GM19452 (cell line): ENCODE results near the gene ENO3.

Experiments used
- ATAC-seq: cut with Tn5 transposase; IDR thresholded peaks from one replicate; pipeline ENCODE4 v1.9.1; 2021; ENCODE audit not compliant: unreplicated experiment

Gene ENO3

DNA sequence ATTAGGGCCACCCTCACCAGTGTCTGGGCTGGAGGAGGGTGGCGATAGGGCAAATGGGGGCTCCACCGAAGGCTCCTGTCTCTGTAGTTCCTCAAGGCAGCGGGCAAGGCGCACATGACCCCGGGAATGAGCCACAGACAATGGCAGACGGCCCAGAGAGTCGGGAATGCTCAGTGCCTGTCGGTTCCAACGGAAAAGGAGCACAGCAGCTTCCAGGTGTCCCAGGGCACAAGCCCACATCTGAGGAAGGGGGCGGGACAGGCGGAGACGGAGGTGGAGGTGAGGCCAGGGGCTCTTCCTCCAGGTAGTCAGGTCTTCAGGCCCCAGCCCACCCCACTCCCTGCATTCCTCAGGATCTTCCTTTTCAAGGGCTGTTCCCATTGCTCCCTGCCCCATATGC is 21.8 kb downstream of the ENO3 start:
- ATAC-seq: no peak

DNA sequence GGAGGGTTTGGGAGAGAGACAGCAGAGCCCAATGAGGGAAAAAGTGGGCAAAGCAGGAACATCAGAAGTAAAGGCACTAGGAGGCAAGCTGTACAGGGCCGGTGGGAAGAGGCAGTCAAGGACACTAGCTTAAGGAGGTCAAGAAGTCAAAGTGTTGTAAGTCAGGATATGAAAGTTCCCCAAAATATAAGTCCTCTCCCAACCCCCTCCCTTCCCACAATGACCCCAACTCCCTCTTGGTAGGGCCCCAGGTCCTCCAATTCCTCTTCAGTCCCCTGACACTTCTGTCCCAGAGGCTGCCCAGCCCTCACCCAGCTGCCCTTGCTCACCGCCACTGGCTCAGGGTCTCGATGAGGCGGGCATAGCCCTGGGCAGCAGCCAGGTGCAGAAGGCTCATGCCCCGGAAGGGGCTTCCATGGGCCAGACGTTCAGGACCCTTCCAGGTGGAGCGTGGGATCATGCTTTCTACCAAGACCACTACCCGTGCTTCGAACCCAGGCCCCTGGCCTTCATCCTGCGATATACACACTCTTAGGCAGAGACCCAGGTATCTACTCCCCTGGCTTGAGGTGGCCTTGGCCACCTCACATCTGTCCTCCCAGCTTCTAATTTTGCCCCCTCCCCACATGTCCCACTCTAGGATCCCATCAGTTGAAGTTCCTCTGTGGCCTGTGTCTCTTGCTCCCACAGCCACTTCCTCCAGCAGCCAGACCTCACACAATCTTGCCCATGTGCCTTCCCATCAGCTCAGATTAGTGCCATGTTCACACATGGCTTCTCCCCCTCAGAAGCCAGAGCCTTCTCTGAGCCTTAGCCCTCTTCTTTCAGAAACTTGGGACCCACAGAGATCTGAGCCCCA is 22.6 kb downstream of the ENO3 start:
- no peak for ATAC-seq

DNA sequence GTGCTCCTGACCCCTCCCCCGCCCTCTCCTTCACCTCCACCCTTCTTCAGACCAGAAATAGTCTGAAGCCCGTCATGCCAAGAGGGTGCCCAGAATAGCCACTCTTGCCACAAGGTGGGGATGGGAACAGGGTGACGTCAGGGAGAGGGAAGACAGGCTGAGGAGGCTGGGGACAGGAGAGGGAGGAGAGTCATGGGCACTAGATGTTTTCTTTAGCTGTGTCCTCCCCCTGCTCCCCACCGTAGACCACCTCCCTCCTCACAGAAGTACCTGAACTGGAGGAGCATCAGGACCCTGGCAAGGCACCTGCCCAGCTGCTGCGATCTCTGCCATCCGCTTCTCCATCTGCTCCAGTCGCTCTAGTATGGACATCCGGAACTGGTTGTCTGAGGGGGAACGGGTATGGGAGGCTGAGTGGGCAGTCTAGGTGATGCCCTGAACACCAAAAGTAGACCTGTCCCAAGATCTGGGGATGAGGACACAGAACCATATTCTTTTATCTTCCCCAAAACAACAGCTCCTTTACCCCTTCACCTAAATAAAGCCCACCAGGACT is 23.3 kb downstream of the ENO3 start:
- ATAC-seq: no peak

DNA sequence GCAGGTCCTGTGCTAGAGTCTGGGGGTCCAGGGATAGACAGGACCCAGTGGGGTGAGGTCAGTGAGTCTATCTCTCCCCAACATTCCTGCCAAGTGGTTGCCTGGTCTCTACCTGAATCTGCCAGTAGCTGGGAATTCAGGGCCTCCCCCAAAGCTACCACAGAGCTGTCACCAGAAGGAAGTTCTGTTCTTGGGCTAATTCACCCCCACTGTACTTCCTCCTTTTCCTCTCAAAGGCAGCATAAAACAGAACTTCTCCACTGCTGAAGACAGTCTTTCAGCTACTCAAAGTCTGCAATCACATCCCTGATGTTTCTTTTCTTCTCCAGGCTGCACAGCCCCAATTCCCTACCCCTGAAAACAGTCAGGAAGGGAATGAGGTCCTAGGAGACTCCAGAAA is 27.8 kb downstream of the ENO3 start:
- no peak for ATAC-seq

DNA sequence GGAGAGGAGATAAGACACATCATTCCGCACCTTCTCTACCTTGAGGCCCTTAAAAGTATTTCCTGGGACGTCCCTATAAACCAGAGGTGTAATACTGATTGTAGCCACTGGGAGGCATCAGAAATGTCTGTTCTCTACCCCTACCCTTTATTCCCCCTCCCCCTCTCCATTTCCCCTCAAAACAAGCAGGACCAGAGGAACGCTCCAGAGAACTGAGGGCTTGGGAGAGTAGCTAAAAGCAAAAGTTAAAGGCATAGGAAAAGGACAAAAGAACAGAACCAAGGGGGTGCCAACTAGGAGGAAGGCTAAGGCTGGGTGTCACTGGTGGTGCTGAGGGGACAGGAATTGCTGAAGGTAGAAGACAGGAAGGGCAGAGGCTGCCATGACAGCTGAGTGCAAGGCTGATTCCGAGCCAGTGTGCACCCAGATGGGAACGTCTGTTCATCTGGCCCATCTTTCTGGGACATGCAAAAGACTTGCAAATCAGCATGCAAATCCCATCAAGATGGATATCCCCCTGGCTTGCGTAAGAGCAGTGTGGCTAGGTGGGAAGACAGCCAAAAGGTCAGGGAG is 29.8 kb downstream of the ENO3 start:
- no peak for ATAC-seq

DNA sequence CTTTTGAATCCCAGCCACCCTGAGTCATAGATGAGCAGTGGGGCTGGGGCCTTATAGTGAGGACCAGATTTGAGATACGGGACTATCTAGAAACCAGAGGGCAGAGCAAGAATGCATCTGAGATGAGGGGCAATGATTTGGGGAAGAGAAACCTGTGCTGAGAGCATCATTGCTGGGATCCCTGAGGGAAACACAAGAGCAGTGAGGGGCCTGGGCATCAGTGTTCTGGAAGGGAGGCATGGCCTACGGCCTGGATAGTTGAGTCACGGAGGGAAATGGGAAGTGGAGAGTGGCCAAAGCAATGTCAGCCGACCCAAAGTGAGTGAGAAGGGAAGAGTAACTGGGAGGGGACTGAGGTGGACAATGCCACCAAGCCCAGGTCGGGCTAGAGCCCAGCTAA is 31.4 kb downstream of the ENO3 start:
- ATAC-seq: no peak

DNA sequence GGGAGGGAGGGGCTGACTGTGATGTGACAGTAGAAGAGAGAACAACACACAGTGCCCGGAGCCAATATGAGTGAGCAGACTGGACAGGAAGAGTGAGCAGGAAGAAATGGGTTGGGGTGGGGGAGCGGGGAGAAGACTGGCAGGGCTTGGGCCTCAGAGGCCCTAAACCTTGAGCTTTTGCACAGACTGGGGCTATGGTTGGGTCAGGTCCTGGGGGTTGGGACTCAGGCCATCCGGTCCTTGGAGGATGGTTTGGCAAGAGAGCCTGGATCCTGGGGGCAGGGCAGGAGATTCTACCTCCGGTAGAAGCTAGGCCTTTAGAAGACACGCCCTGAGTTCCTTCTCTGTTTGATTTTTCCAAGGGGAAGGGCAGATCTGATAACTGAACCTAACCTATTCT is 35.5 kb downstream of the ENO3 start:
- ATAC-seq: no peak

DNA sequence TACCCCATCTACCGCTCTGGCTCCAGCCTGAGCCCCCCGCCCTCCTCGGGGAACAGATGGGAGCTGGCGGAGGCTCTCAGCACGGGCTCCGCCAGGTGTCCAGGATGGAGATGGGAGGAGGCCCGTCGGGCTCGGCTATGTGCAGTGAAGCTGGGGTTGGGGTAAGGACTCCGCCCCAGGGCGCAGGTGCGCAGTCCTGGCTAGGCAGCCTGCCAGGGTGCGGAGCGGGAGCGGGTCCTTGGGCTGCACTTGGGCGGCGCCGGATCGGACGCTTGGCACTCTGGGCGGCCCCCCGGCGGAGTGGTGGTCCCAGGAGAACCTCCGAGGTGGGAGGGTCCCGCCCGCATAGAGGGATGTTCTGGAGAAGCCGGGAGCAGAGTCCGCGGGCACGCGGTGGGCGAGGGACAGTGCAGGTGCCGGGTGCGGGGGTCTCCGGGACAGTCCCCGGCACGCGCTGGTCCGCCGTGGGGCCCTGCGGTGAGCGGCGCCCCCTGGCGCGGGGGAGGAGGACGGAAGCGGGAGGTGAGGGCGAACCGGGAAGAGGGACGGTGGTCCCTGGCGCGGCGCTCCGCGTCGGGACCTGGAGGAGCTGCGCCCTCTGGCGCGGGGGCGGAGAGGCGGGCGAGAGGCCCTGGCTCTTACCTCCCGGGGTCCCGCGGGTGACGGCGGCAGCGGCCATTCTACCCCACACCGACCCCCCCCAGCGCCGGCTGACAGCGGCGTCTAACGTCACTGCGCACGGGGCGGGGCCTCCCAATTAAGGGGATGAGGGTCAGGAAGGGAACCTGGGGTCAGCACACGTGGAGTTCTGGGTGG is 36.2 kb downstream of the ENO3 start, which contains the start of gene CAMTA2:
Gene CAMTA2 (minus strand): TSS at position 725 of the 816 bp plus-strand sequence. CDS start 1,453 bp downstream, outside the sequence.
- peak; percentile 76 for ATAC-seq

DNA sequence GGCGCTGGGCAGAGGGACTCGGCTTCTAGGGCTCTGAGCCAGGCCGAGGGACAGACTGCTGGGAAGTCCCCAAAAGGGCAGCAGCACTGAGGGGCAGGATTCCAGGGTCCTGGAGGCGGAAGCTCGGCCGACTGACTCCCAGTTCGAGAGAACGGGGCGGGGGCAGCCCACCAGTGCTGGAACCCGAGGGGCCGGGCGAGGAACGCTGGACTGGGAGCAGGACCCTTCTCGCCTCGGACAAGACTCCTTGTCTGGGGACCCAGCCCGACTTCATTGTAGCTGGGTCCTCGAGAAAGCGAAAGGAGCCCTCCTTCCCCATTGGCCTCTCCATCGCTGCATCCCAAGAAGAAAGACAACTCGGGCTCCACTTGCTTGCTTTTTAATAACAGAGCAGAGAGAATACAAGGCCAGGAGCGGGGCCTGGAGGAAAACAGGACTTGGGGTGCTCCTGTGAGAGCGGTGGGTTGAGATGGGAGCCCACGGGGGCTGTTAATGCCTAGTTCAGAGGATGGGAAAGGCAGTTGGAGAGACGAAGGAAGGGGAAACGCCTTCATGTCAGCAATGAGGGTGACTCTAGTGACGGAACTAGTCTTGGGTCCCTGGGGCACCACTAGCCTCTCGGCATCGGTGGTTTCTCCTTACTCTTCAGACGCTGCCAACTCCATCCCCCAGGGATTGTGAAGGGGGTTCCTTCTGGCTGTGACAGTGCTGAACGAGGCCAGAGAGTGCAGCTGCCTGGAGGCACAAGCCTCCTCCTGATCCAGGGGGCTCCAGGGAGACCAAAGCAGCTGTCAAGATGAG is 37.0 kb downstream of the ENO3 start:
- no peak for ATAC-seq

DNA sequence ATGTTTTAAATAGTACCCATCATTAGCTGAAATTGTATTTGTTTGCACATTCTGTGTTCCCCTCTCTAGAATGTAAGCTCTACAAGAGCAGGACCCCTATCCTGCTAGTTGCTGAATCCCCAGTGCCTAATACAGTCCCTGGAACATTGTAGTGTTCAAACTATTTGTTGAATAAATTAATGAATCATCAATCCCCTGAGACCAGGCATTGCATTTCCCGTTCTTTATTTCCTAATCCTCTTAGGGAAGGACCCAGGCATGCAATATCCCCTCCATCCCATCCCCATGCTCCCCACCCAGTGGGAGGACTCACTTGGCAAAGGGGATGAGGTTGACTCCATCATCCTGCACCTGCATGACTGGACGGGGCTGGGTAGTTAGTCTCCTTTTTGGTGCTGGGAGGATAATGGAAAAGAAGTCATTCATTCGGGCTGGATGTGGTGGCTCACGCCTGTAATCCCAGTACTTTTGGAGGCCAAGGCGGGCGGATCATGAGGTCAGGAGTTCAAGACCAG is 43.2 kb downstream of the ENO3 start:
- ATAC-seq: no peak

DNA sequence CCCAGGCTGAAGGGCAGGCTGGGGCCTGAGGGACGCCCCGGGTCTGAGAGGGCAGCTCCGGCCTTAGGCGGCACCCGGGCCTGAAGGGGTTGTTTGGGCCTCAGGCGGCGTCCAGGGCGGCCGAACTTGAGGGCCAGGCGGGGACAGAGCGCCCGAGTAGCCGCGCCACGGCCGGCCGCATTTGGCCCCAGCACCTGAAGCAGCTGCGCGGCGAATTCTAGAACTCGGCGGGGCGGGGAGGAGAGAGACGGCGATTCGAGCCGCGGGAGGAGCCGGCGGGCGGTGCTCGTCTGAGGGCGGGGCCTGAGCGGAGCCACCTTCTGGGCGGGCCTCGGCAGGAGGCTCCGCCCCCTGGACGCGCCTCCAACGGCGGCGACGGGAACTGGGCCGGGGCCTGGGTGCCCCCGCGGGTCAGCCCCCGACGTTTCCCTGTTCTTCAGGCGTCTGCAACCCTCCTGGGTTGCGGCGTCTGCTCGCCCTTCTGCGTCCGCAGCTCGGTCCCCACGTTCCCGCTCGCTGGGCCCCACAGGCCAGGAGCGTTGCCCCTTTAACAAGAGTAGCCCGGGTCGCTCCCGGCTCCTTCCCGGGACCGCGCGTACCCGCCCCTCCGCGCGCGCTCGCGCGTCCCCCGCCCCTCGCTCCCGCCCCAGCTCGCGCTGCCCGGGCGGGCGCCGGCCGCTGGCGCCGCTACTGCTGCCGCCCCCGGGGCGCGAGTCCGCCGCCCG is 46.5 kb downstream of the ENO3 start, which contains the start of the genes INCA1 and KIF1C:
Gene INCA1 (minus strand): TSS at position 221 of the 725 bp plus-strand sequence. CDS start 3,085 bp downstream, outside the sequence.
Gene KIF1C (plus strand): TSS at position 649 of the 725 bp plus-strand sequence. CDS start 2,297 bp downstream, outside the sequence.
- peak; percentile 83 for ATAC-seq

DNA sequence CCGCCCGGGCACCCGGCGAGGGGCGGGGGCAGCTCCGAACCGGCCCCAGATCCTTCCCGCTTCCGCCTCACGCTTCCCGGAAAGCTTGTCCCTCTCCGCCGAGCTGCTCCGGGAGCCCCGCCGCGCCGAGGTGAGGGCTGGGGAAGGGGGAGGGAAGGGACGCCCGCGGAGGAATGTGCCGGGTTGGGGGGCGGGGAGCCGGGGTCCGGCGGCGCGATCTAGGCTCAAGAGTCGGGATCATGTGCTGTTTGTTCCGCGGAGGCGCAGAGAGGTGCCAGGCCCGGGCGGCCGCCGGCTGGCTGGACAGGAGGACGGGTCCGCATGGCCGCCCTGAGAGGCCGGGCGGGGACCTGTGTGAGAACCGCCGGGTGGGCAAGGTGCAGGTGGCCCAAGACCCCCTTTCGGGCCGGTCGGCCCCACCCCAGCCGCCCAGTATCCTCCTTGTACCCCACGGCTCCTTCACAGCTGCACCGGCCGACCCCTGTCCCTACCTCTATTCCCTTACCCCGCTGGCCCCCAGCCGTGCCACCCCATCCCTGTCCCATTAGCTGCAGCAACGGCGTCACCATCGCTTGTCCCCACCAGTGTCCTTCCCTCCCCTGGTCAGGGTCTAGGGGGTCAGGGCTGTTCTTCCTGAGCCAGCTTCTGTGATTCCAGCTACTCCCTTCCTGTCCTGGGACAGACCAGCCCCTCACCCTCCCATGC is 47.3 kb downstream of the ENO3 start:
- ATAC-seq: no peak

DNA sequence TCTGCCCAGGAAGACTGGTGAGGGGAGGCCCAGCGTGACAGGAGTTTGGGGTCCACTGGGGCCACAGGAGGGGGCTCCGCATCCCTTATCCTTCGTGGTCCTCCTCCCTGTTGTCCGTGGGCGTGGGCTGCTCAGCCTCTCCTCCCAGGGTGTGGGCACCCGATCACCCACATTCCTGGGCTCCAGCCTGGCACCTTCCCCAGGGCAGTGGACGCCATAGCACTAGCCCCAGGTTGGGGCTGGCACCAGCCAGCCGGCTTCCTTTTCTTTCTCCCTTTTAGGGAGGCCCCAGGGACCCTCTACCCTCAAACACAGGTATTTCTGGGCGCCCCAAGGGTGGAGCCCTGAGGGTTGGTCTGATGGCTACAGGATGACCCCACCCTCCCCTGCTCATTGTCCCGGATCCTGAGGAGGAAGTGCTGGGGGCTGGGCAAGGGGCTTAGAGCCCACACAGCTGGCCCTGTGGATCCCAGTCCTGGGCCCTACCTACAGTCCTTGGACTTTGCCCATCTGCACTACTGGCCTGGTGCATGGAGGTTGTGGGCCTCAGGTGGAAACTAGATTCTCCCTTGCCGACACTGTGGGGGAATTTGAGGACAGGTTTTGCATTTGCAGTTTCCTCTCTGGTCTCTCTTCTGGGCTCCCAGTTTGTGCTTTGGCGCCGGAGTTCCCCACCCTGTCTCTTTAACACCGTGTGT is 48.0 kb downstream of the ENO3 start:
- no peak for ATAC-seq

DNA sequence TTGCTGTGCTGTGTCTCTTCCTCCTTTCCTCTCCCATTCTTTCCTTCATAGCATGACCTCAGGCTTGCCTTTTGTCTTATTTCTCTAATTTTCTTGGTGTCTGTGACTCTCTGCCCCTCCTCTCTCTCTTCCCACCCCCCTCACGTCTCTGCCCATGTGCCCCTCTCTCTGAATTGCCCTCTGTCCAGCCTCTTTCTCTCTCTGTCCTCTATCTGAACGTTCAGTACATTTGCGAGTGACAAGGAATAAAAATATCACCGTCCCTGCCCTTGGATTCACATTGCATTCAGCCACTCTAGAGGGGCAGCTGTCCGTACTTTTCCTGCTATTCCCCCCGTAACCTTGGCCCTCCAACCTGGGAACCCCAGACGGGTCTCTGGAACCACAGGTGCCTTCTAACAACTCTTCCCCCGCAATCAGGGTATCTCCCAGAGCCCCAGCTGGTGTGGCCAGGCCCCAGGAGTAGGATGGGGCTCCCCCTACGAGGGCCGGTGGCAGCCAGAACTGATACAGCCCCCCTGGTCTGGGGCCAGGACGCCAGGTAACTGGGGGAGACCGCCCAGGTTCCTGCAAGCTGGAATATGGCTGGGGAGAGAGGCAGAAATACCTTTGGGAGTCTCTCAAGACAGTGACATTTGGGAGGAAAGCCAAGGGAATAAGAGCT is 48.6 kb downstream of the ENO3 start:
- ATAC-seq: no peak

DNA sequence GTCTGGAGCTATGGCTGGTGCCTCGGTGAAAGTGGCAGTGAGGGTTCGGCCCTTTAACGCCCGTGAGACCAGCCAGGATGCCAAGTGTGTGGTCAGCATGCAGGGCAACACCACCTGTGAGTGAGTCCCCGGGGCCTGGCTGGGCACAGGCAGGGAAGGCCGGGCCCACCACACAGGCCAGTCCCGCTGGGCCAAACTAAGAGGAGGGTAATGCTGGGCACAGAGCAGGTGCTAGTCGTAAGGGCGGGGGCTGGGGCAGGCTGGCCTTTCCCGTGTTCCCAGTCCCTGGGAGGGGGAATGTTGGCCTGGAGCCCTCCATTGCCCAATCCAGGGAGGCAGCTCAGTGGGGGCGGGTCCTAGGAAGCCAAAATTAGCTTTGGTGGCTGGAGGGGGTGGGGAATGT is 49.3 kb downstream of the ENO3 start:
- no peak for ATAC-seq

DNA sequence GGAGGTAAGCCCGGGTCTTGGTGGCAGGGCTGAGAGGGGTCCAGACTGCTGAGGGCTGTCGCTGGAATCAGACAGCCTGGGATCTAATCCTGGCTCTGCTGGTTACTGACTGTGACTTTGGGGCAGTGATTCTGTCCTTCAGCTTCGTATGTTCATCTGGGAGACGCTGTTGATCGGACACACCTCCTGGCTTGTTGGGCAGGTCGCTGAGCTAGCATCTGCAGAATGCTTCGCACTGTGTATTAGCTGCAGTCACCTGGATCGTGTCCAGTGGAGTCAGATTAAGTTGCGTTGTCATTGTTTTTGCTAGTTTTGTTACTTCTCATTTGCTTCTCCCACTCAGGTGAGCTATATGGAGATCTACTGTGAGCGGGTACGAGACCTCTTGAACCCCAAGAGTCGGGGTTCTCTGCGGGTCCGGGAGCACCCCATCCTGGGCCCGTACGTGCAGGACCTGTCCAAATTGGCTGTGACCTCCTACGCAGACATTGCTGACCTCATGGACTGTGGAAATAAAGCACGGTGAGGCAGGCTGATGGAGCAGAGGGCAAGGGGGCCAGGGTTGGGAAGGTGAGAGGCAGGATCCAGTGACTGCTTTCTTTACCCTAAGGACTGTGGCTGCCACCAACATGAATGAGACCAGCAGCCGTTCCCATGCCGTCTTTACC is 51.3 kb downstream of the ENO3 start:
- ATAC-seq: no peak

DNA sequence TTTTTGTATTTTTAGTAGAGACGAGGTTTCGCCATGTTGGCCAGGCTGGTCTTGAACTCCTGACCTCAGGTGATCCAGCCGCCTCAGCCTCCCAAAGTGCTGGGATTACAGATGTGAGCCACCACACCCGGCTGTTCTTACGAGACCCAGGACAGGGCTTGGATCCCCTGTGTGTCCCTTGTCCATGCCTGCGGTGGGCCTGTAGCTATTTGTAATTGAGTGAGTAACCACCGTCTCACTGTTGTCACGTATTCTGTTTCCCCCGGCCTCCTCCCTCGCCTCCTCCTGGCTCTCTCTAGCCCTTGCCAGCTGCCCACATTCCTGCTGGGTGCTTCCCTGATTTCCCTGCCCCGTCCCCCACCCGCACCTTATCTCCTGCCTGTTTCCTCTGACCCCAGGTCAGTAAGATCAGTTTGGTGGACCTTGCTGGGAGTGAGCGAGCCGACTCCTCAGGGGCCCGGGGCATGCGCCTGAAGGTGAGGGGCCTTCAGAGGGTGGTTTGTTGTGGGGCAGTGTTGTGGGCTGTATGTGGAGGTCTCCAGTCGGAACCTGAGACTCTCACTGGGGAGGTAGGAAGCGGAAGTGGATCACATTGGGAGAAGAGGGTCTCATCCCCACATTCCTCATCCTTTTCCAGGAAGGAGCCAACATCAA is 52.4 kb downstream of the ENO3 start:
- ATAC-seq: no peak
